Amniotic stem cell (primary cell): ENCODE results near the gene NBAS.
"Not testable (repeated sequence)": the region's sequence is repeated elsewhere in the genome, so short reads cannot be mapped to it uniquely, and the experiment has no call there.

Experiments
- DNase-seq: peaks from one replicate; lab custom pipeline; 2025; lab: John Stamatoyannopoulos, UW

Gene NBAS

GRCh38 chr2:15527074-15527739 is 33.9 kb downstream of the NBAS start:
- no peak for DNase-seq

DNA sequence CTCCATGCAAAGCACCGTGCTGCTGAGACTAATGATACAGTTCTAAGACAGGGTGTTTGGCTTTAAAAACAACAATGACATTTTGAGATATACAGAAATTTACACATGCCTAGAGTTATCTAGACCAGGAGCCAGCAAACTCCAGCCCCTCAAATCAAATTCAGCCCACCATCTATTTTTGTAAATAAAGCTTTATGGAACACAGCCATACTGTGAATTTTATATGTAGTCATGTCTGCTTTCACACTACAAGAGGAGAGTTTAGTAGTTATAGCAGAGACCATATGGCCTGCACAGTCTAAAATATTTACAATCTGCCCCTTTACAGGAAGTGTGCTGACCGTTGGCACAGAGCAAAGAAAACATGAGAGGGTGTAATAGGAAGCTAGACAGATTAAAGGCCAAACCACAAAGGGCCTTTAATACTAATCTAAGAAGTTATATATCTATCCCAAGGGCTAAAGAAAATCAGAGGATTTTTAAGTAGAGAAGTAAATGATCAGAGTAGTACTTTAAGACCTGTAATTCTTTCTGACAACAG is 39.4 kb downstream of the NBAS start:
- no peak for DNase-seq

DNA sequence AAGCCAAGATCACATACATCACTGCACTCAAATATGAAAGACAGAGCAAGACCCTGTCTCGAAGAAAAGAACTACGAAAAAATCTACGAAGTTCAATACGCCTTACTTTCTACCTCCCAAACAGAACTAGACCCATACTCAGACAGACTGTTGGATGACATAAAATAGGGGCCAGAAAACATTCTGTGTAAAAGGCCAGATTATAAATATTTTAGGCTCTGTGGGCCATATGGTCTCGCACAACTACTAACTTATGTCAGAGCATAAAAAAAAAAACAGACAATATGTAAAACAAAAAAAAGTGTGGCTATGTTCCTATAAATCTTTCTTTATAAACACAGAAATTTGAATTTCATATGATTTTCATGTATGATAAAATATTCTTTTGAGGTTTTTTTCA is 40.8 kb downstream of the NBAS start:
- DNase-seq: no peak

DNA sequence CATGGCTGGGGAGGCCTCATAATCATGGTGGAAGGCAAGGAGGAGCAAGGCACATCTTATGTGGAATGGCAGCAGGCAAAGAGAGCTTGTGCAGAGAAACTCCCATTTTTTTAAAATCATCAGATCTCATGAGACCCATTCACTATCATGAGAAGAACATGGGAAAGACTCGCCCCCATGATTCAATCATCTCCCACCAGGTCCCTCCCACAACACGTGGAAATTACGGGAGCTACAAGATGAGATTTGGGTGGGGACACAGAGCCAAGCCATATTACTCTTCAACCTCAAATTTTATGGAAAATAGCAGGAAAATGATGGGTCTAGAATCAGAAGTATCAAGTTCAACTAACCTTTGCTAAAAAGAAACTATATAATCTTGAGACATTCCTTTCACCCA is 42.4 kb downstream of the NBAS start:
- not testable (repeated sequence) for DNase-seq

DNA sequence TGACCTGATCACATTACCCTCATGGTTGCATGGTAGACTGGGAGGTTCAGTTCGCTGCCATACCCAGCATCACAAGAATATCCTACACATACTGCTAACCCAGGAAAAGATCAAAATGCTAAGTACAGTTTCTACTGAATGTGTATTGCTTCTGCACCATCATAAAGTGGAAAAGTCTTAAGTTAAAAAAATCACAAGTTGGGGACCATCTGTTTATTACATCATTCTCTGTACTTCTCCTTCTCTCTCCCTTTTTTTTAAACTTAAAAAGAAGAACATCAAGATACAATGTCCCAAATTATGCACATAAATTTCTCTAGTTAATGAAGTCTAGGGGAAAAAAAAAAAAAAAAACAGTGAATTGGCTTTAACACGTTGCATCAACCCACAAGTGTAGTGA is 43.3 kb downstream of the NBAS start:
- no peak for DNase-seq

GRCh38 chr2:15511686-15512085 is 49.4 kb downstream of the NBAS start:
- DNase-seq: no peak

- no peak for DNase-seq
Measured at GRCh38 chr2:15510552-15510951, 50.6 kb downstream of the NBAS start.

- DNase-seq: no peak
Measured at GRCh38 chr2:15510131-15510530, 51.0 kb downstream of the NBAS start.

DNA sequence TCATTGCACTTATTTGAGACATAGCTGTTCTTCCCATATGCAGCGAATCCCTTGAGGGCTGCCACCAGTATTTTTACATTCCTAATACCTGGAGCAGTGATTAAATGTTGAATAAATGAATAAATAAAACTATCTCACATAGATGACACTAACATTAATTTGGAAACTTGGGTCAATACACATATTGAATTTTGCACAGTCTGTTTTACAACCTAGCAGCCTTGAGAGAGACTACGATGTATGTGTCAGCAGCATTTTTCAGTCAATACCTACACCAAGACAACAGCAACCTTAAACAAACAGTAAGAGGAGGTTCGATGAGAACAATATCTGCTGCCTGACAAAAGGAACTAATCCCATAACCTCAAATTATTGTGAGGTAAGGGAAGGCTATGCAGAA is 53.4 kb downstream of the NBAS start:
- DNase-seq: no peak

GRCh38 chr2:15507061-15507460 is 54.1 kb downstream of the NBAS start:
- DNase-seq: no peak

- no peak for DNase-seq
Measured at GRCh38 chr2:15506229-15506819, 54.8 kb downstream of the NBAS start.

GRCh38 chr2:15504882-15505663 is 56.1 kb downstream of the NBAS start:
- no peak for DNase-seq

DNA sequence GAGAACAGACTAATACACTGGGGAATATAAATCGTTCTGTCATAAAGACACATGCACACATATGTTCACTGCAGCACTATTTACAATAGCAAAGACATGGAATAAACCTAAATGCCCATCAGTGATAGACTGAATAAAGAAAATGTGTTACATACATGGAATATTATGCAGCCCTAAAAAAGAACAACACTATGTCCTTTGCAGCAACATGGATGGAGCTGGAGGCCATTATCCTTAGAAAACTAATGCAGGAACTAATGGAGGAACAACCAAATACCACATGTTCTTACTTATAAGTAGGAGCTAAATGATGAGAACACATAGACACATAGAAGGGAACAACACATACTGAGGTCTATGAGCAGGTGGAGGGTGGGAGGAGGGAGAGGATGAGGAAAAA is 61.9 kb downstream of the NBAS start:
- DNase-seq: not testable (repeated sequence)

- no peak for DNase-seq
Measured at GRCh38 chr2:15498554-15498953, 62.6 kb downstream of the NBAS start.

DNA sequence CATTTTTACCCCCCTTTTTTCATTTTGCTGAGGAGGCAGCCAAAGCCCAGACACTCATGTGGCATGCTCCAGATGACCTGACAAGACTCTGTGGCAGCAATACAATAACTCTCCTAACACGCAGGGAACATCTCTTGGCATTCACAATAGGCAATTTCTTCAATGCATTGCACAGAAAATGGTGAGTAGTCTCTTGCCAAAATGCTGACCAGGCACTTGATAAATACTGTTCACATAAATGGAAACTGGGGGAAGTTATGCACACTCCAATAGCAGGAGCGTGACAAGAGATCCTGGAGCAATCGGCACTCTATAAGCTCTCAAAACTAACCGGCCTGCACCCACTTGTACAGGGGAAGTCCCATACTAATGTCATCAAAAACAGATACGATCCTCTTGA is 66.3 kb downstream of the NBAS start:
- DNase-seq: no peak

DNA sequence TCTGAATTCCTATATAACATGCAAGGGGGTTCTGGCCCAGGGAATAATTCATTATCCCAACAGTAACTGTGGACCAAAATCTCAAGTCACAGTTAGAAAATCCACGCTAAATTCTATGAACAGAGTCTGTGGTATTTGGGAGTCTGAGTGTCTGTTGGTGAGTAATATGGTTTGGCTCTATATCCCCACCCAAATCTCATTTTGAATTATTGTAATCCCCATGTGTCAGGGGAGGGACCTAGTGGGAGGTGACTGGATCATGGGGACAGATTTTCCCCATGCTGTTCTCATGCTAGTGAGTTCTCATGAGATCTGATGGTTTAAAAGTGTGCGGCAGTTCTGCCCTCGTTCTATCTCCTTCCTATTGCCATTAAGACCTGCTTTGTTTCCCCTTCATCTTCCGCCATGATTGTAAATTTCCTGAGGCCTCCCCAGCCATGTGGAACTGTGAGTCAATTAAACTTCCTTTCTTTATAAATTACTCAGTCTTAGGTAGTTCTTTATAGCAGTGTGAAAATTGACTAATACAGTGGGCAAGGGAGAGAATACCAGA is 68.3 kb downstream of the NBAS start:
- DNase-seq: no peak

DNA sequence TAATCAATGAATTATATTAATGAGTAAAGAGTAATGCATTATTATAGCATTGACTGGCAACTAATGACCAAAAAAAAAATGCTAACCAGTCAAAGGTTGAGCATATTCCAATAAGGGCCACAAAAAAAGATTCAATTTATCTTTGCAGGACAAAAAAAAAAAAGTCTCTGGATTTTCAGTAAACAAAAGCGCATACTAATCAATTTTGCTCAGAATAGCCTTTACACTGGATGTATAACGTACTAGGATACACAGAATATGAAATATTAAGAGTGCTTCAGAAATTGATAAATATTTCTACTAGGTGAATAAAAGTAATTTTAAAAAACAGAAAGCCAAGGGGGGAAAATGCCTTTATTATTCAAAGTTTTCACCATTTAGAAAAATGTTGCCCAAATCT is 74.4 kb downstream of the NBAS start:
- no peak for DNase-seq

DNA sequence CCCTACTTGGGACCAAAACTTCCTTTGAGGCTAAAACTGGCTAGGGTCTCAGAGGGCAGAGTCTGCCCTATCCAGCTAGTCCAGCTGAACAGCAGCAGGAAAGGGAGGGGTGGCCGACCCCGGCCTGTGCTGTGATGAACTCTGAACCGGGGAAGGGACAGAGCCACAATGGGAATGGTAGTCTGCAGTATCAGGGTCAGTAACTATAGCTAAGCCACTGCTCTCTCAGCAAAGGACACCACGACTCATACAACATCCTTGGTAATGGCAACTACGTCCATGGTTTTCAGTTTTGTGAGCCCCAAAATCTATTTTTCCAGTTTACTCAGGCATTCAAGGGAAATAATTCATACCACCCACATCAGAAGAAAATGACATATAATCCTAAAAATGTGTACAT is 75.2 kb downstream of the NBAS start:
- DNase-seq: no peak

DNA sequence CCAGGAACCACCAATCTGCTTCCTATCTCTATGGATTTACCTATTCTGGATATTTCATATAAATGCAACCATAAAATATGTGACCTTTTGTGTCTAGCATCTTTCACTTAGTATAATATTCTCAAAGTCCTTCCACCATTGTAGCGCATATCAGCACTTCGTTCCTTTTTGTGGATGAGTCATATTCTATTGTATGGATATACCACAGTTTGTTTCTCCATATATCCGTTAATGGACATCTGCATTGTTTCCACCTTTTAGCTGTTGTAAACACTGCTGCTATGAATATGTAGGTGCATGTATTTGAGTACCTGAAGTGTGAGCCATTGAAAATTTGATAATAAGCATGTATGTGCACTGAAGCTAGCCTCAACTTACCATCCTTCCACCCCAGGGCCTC is 80.1 kb downstream of the NBAS start:
- no peak for DNase-seq

- no peak for DNase-seq
Measured at GRCh38 chr2:15480552-15480951, 80.6 kb downstream of the NBAS start.

DNA sequence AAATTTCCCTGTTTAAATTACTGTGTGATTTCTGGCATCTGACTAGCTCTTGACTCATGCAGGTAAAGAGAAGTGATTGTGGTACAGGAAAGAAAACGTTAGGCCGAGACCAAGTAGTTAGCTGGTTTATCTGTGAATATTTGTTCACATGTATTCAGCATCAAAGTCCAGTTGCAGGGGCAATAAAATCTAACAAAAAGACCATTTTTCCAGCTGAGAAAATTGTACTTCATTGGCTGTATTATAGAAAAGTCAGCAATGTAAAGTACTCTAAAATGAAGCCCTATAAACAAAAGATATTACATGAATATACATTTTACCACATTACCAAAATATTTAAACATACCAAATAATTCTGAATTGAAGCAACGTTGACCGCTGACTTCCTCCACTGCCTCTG is 88.3 kb downstream of the NBAS start:
- DNase-seq: no peak

GRCh38 chr2:15472133-15472532 is 89.0 kb downstream of the NBAS start:
- no peak for DNase-seq

DNA sequence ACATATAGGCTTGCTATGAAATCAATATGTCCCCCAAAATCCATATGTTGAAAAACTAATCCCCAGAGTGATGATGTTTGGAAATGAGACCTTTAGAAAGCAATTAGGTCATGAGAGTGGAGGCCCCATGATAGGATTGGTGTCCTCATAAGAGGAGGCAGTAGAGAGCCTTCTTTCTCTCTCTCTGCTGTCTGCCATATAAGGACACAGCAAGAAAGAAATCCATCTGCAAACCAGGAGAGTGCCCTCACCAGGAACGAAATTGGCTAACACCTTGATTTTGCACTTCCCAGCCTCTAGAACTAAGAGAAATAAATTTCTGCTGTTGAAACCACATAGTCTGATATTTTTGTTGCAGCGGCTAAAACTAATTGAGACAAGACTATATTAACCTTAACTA is 89.5 kb downstream of the NBAS start:
- DNase-seq: no peak
